Loucy (cell line): ENCODE results near the gene KCNT2.

Source experiments
- H2AFZ ChIP-seq: fragments of 200-600 bp; sonication (generic); 2 replicates; pipeline ENCODE4 v1.6.0; 2016; ENCODE audit warnings: antibody characterized with exemption, mild to moderate bottlenecking, low read length, moderate library complexity
- H3F3A ChIP-seq: fragments of 200-600 bp; 2 replicates; pipeline ENCODE4 v1.6.0; 2016; ENCODE audit warnings: antibody characterized with exemption, low read depth, mild to moderate bottlenecking
- H3K27me3 ChIP-seq: fragments of 200-600 bp; sonication (generic); 2 replicates; pipeline ENCODE4 v1.6.1; 2014; ENCODE audit warnings: low read length, mild to moderate bottlenecking; ENCODE audit not compliant: insufficient read depth, poor library complexity, severe bottlenecking
- H3K36me3 ChIP-seq: fragments of 200-600 bp; sonication (generic); 2 replicates; pipeline ENCODE4 v1.6.1; 2016; ENCODE audit warnings: low read length; ENCODE audit not compliant: insufficient read depth
- H3K4me1 ChIP-seq: fragments of 200-600 bp; sonication (generic); 2 replicates; pipeline ENCODE4 v1.5.1; 2014; ENCODE audit warnings: low read length, mild to moderate bottlenecking; ENCODE audit not compliant: insufficient read depth, poor library complexity, severe bottlenecking
- H3K4me2 ChIP-seq: fragments of 200-600 bp; sonication (generic); 2 replicates; pipeline ENCODE4 v1.6.0; 2014; ENCODE audit warnings: antibody characterized with exemption, low read length, low read depth, mild to moderate bottlenecking; ENCODE audit not compliant: poor library complexity, severe bottlenecking
- H3K4me3 ChIP-seq: fragments of 200-600 bp; sonication (generic); 2 replicates; pipeline ENCODE4 v1.5.1; 2014; ENCODE audit warnings: low read length, mild to moderate bottlenecking, mixed read lengths; ENCODE audit not compliant: poor library complexity, severe bottlenecking
- H3K79me2 ChIP-seq: fragments of 200-600 bp; sonication (generic); 2 replicates; pipeline ENCODE4 v1.6.1; 2014; ENCODE audit warnings: low read length; ENCODE audit not compliant: insufficient read depth
- H3K9ac ChIP-seq: fragments of 200-600 bp; sonication (generic); 2 replicates; pipeline ENCODE4 v1.6.0; 2014; ENCODE audit warnings: mild to moderate bottlenecking, low read depth, low read length, moderate library complexity; ENCODE audit not compliant: poor library complexity, severe bottlenecking
- H3K9me2 ChIP-seq: fragments of 200-600 bp; sonication (generic); replicated peaks from 2 replicates; pipeline ENCODE4 v1.6.1; 2016; ENCODE audit warnings: low read depth, low read length, mixed read lengths
- H3K9me3 ChIP-seq: fragments of 200-600 bp; sonication (generic); 2 replicates; pipeline ENCODE4 v1.6.1; 2014; ENCODE audit warnings: mild to moderate bottlenecking, antibody characterized with exemption, low read length, low read depth; ENCODE audit not compliant: insufficient read depth
- H4K20me1 ChIP-seq: fragments of 200-600 bp; sonication (generic); 2 replicates; pipeline ENCODE4 v1.6.0; 2014; ENCODE audit warnings: antibody characterized with exemption, low read length, mild to moderate bottlenecking; ENCODE audit not compliant: insufficient read depth, poor library complexity, severe bottlenecking
- EZH2phosphoT487 ChIP-seq: fragments of 200-600 bp; IDR thresholded peaks from 2 replicates; pipeline ENCODE4 v1.6.1; 2018; ENCODE audit warnings: antibody characterized with exemption, mild to moderate bottlenecking, moderate library complexity, borderline replicate concordance
- TF ChIP-seq, protein P1 (sequence below): fragments of 200-600 bp; sonication (generic); conservative IDR thresholded peaks from 2 replicates; pipeline ENCODE4 v1.5.1; 2014; ENCODE audit warnings: mild to moderate bottlenecking, antibody characterized with exemption, low read length

The KCNT2 gene

GRCh38 chr1:196401452-196401833, 206.8 kb downstream of the KCNT2 start:
- Histone ChIP-seq H3F3A (no peaks in the 10 kb centered on the region), H3K4me1 (no peaks in the 10 kb centered on the region), H4K20me1 (no peaks in the 10 kb centered on the region), H3K4me3 (no peak overlapping the region), H3K36me3 (no peaks in the 10 kb centered on the region), H3K4me2 (no peak overlapping the region), H2AFZ (no peak overlapping the region), H3K9me2 (no peaks in the 10 kb centered on the region), H3K9me3 (no peaks in the 10 kb centered on the region), H3K27me3 (no peaks in the 10 kb centered on the region), H3K79me2 (no peaks in the 10 kb centered on the region), H3K9ac (no peak overlapping the region)
- no peak for TF ChIP-seq EZH2phosphoT487
- TF ChIP-seq, protein P1, sequence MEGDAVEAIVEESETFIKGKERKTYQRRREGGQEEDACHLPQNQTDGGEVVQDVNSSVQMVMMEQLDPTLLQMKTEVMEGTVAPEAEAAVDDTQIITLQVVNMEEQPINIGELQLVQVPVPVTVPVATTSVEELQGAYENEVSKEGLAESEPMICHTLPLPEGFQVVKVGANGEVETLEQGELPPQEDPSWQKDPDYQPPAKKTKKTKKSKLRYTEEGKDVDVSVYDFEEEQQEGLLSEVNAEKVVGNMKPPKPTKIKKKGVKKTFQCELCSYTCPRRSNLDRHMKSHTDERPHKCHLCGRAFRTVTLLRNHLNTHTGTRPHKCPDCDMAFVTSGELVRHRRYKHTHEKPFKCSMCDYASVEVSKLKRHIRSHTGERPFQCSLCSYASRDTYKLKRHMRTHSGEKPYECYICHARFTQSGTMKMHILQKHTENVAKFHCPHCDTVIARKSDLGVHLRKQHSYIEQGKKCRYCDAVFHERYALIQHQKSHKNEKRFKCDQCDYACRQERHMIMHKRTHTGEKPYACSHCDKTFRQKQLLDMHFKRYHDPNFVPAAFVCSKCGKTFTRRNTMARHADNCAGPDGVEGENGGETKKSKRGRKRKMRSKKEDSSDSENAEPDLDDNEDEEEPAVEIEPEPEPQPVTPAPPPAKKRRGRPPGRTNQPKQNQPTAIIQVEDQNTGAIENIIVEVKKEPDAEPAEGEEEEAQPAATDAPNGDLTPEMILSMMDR, result no peak

GRCh38 chr1:196400478-196401451, 207.5 kb downstream of the KCNT2 start:
- TF ChIP-seq, protein P1, result no peak
- no peak for TF ChIP-seq EZH2phosphoT487
- Histone ChIP-seq H4K20me1 (no peaks in the 10 kb centered on the region), H3K9me2 (no peaks in the 10 kb centered on the region), H3K4me1 (no peaks in the 10 kb centered on the region), H3K4me2 (no peak overlapping the region), H3K9ac (no peak overlapping the region), H2AFZ (no peak overlapping the region), H3K4me3 (no peak overlapping the region), H3K36me3 (no peaks in the 10 kb centered on the region), H3K79me2 (no peaks in the 10 kb centered on the region), H3K9me3 (no peaks in the 10 kb centered on the region), H3K27me3 (no peaks in the 10 kb centered on the region), H3F3A (no peaks in the 10 kb centered on the region)

DNA sequence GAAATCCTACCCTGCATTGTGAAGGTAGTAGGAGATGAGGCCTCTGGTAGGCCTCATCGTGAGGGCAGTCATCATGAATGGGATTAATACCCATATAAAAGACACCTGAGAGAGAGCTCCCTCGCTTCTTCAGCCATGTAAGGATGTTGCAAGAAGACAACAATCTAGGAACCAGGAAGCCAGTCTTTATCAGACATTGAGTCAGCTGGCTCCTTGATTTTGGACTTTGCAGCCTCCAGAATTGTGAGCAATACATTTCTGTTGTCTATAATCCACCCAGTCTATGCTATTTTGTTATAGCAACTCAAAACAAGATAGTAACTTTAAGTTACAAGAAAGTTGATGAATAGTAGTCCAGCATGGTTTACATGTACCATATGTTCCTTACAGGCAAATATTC, 208.5 kb downstream of the KCNT2 start:
- Histone ChIP-seq H3F3A (no peaks in the 10 kb centered on the region), H3K79me2 (no peaks in the 10 kb centered on the region), H2AFZ (no peak overlapping the region), H3K9me3 (no peaks in the 10 kb centered on the region), H3K9me2 (no peaks in the 10 kb centered on the region), H3K9ac (no peak overlapping the region), H3K4me3 (no peak overlapping the region), H3K36me3 (no peaks in the 10 kb centered on the region), H3K4me1 (no peaks in the 10 kb centered on the region), H3K4me2 (no peak overlapping the region), H3K27me3 (no peaks in the 10 kb centered on the region), H4K20me1 (no peaks in the 10 kb centered on the region)
- TF ChIP-seq, protein P1, result no peak
- TF ChIP-seq EZH2phosphoT487, result no peak
